H1 (cell line): Measurements from ENCODE around the gene PRRX1.

Experiments used
- POLR2AphosphoS5 ChIP-seq: IDR thresholded peaks from 2 replicates; pipeline ENCODE4 v1.6.1; 2011; ENCODE audit warnings: low read depth, low read length
- SP1 ChIP-seq: IDR thresholded peaks from 2 replicates; pipeline ENCODE4 v1.6.1; 2011; ENCODE audit warnings: low read depth, low read length

- TF ChIP-seq SP1 (no peak), POLR2AphosphoS5 (no peak)
These were observed 39.7 kb downstream of the PRRX1 start for GRCh38 chr1:170703591-170703990.
